ENCODE results near the gene NNMT.

Gene NNMT

GRCh38 chr11:114295676-114296604, at the start of gene NNMT:
Gene NNMT, plus strand, starts transcription at chr11:114296399. Its CDS starts 158 bp downstream, at chr11:114296557.
- DNase-seq, result no peak

- DNase-seq, result no peak
Observed at GRCh38 chr11:114247070-114247789, 49.0 kb upstream of the NNMT start.

DNA sequence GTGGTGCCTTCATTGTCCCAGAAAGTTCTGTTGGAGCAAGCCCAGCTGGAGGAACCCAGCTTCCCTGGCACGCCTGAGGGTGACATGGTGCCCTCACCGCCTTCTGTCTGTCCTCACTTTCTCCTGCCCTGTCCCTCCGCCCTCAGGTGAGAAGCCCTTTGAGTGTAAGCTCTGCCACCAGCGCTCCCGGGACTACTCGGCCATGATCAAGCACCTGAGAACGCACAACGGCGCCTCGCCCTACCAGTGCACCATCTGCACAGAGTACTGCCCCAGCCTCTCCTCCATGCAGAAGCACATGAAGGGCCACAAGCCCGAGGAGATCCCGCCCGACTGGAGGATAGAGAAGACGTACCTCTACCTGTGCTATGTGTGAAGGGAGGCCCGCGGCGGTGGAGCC, 46.0 kb upstream of the NNMT start:
- no peak for DNase-seq

GRCh38 chr11:114250993-114251814, 45.0 kb upstream of the NNMT start:
- no peak for DNase-seq

GRCh38 chr11:114251815-114252337, 44.3 kb upstream of the NNMT start:
- DNase-seq, result no peak

- no peak for DNase-seq
Observed at GRCh38 chr11:114252767-114253166, 43.4 kb upstream of the NNMT start.

DNA sequence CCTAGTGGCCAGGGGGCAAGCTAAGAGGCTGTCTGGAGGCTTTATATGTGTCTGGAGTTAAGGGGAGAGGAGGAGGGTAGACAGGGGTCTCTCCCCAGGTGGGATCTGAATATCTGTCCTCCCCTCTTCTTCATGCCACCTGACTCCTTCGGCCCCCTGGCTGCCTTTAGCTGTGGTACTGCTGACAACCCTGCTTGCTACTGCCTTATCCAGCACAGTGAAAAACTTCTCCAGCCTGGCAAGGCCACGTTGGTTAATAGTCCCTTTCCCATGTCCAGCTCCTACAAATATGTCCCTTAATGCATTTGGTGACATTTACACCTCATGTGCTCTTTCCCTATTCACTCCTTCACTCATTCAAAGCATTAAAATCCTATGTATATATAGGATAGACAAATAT, 42.4 kb upstream of the NNMT start:
- no peak for DNase-seq

GRCh38 chr11:114254571-114255146, 41.5 kb upstream of the NNMT start:
- DNase-seq, result no peak

- DNase-seq, result no peak
Observed at GRCh38 chr11:114255289-114255688, 40.9 kb upstream of the NNMT start.

DNA sequence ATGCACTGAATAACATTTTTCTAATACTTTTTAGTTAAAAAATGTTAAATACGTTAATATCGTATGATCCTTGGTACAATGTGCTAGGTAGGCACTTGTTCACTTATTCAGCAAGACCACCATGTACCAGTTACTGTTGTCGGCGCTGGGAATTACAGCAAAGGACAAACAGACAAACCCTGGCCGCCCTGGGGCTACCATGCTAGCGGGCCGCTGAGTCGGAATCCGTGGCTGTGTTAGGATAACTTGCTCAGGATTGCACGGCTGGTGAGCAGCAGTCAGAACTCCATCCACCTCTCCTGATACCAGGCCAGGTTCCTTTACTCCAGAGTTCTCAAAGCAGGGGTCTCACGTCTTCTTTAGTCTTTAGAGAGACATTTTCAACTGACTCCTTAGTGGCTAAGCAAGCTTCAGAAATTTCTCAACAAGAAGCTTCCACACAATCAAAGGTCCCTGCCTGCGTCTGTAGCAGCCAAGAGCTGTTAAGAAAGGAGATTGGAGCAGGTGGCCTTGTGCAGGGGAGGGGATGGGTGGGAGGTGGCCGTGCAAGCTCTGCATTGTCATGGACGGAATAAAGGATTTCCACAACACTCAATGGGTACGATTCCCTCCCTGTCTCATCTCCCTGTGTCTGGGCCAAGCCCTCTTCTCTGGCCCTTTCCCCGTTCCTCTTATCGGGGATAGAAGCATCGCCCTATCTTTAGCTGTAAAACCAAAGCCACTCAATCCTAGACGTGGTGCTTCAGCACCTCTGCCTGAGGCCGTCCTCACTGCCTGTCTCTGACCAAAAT, 39.8 kb upstream of the NNMT start:
- DNase-seq, result no peak

DNA sequence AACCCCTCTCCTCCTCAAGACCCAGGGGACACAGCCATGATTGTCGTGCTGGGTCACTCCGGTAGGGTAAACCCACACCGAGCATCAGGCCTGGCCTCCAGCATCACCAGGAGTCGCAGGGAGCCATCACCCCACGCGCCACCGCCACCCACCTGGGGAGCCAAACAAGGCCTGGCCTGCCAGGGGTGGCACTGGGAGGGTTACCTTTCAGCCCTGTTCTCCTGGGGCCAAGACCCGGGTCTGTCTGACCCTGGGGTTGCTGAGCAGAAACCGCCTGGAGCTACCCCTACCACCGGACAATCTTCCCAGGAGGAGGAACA, 39.3 kb upstream of the NNMT start:
- DNase-seq, result no peak

DNA sequence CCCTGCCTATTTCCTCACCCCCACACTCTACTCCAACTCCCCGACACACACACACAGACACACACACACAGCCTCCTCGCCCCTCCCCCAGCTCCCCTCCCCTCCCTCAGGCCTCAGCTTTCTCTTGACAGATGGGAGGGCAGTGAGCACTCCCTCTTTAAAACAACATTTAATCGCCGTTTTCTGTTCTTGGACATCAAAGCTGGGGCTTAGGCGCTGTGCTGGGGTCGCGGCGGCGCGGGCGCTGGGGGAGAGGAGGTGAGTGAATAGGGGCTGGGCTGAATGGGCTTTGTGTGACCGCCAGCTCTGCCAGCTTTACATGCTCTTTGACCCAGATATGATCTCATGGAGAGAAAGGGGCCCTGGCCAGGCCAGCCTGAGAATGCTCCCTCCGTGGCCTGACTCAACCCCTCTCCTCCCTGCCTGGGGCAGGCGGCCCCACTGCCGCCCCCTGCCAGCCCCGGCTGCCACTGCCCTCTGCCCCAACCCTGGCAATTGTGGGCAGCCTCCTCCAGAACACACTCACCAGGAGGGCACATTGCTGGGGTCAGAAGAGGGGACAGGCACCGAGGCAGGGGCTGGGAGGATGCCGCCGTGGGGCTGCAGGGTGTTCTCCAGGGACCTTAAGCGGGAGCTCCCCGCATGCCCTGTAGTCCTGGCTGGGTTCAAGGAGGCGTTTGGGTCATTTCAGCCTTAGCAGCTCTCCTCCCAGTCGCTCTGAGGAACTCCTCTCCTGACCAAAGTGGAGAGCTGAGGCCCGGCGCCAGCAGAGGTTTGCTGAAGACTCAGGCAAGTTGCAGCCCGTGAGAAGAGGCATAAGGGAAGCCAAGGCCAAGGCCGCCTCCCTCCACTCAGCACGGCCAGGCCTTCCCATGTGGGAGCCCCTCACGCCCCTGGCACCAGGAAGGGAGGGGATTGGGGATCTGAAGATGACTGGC, 38.3 kb upstream of the NNMT start:
- no peak for DNase-seq

GRCh38 chr11:114258696-114259095, 37.5 kb upstream of the NNMT start:
- DNase-seq, result no peak

DNA sequence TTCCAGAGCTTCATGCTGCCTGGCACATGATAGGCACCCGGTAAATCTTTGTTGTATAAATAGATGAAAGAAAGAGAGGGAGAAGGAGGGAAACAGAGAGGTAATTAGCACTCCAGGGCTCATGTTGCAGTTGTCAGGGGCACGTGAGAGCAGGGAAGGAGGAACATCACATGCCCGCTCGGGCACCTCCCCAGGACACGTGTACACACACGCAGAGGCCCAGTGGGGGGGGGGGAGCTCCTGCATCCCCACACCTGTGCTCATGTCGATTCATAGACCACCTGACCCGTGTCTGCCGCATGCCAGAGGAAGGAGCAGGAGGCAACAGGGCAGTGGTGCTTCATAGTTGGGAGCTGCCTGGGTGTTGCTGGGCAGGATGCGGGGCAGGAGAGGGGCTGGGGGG, 37.1 kb upstream of the NNMT start:
- no peak for DNase-seq

- DNase-seq, result no peak
Observed at GRCh38 chr11:114259551-114259983, 36.6 kb upstream of the NNMT start.

GRCh38 chr11:114260077-114260476, 36.1 kb upstream of the NNMT start:
- no peak for DNase-seq

DNA sequence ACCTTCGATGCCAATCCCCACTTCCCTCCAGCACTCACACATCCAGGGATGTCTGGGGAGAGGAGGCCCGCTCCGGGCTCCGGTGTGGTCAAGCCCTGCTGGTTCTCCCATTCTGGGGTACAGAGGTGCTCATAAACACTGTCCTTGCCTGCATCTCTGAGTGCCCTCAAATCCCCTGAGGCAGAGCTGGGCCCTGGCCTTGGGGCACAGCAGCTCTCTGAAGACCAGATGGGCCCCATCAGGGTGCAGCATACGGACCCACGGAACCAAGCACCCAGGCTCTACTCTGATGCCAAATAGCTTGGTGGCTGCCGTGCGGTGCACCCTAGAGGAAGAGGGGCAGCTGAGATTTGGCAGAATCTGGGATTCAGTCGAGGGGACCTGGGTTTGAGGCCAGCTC, 35.7 kb upstream of the NNMT start:
- no peak for DNase-seq

DNA sequence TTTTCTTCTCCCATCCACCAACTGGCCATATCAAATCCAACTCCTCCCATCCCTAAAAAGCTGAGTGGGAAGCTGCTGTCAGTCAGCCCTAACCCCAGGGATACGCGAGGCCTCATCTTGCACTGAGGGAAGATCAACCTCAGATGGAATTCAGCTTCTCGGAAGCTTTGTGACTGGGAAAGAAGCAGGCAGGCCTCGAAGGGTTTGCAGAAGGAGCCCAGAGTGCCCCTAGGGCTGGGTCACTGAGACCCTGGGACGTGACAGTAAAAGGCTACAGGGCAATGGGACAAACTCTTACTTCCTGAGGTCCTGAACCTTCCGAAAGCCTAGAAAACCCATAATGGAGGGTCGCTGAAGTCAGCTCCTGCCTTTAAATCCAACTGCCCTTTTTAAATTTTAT, 34.4 kb upstream of the NNMT start:
- no peak for DNase-seq

GRCh38 chr11:114262681-114263512, 33.3 kb upstream of the NNMT start:
- DNase-seq, result no peak
